Ovary (tissue), 1 donor: ENCODE results near the gene KRTAP9-9.

Source experiments
- EP300 ChIP-seq: sonication (generic); formaldehyde crosslinking; IDR thresholded peaks from one replicate; pipeline ENCODE4 v1.6.1; 2017; ENCODE audit warnings: antibody characterized with exemption
- POLR2A ChIP-seq: fragments of 450-650 bp; IDR thresholded peaks from one replicate; pipeline ENCODE4 v1.6.1; 2017; ENCODE audit warnings: antibody characterized with exemption, mild to moderate bottlenecking, moderate library complexity

- TF ChIP-seq EP300 (no peak), POLR2A (no peak)
Observed at GRCh38 chr17:41287050-41287449, 31.9 kb downstream of the KRTAP9-9 start.
